22Rv1 (cell line): Measurements from ENCODE around the gene KIAA1217.

Experiments used
- H3K27ac ChIP-seq: fragments of 450-650 bp; 2 replicates; pipeline ENCODE4 v1.5.1; 2017
- ZFX ChIP-seq: fragments of 450-650 bp; IDR thresholded peaks from 2 replicates; pipeline ENCODE4 v1.6.1; 2017; ENCODE audit warnings: antibody characterized with exemption, borderline replicate concordance
- TF ChIP-seq, protein P1 (sequence below): fragments of 450-650 bp; IDR thresholded peaks from 2 replicates; pipeline ENCODE4 v1.5.1; 2017; ENCODE audit warnings: mild to moderate bottlenecking

Gene KIAA1217

DNA sequence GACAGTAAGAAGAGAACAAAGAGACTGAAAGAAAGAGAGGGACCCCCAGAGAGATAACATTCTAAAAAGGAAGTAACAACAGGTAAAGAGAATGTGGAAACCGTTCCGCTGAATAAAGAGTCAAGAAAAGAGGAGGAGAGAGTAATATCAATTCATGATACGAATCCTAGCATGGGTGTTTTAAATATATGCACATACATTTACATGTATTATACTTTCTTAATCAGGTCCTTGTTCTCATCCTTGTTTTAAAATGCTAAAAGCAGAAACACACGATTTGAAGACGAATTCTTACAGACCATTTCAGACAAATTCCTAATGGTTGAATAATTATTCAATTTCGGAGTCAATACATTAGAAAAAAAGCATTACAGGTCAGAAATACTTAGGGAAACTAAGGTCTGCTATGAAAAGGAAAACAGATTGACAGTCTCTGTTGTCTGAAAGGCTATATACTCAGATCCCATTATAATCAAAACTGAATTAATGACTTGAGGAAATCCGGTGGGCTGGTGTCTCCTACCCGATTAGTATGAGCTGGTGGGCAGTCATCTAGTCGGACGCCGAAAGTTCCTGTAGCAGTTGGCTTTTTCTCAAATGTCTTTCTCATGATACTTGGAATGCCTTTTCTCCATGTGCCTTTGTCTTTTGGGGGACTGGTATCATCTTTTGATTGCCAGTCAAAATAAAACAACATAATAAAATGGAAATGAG, 387.4 kb downstream of the KIAA1217 start:
- no peak overlapping the region for H3K27ac ChIP-seq
- TF ChIP-seq ZFX: no peak
- TF ChIP-seq, protein P1, sequence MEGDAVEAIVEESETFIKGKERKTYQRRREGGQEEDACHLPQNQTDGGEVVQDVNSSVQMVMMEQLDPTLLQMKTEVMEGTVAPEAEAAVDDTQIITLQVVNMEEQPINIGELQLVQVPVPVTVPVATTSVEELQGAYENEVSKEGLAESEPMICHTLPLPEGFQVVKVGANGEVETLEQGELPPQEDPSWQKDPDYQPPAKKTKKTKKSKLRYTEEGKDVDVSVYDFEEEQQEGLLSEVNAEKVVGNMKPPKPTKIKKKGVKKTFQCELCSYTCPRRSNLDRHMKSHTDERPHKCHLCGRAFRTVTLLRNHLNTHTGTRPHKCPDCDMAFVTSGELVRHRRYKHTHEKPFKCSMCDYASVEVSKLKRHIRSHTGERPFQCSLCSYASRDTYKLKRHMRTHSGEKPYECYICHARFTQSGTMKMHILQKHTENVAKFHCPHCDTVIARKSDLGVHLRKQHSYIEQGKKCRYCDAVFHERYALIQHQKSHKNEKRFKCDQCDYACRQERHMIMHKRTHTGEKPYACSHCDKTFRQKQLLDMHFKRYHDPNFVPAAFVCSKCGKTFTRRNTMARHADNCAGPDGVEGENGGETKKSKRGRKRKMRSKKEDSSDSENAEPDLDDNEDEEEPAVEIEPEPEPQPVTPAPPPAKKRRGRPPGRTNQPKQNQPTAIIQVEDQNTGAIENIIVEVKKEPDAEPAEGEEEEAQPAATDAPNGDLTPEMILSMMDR: no peak

DNA sequence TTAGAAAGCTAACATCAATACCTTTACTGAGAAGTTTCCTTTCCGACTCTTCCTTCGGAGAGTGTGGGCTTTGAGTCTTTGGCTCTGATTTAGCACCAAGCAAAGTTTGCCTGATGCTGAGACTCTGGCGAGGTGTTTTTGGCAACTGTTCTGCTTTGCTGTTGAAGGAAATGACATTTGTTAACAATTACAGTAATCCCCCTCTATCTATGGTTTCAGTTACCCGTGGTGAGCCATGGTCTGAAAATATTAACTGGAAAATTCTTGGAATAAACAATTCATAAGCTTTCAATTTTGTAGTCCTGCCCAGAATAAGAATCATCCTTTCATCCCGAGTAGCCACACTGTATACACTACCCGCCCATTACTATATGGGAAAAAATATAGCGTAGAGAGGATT, 388.5 kb downstream of the KIAA1217 start:
- TF ChIP-seq, protein P1: no peak
- TF ChIP-seq ZFX: no peak

More for the DNA sequence above, 388.5 kb downstream of the KIAA1217 start:
- H3K27ac ChIP-seq: no peak overlapping the region
